ENCODE data around the gene SMIM17.
"Not testable (repeated sequence)": the region's sequence is repeated elsewhere in the genome, so short reads cannot be mapped to it uniquely, and the experiment has no call there.

The SMIM17 gene

GRCh38 chr19:56660381-56661107 is 17.6 kb downstream of the SMIM17 start:
- DNase-seq (ENCODE audit: low spot score), result no peak

- no peak for DNase-seq (ENCODE audit: low spot score)
These were observed 18.3 kb downstream of the SMIM17 start for GRCh38 chr19:56661248-56661647.

GRCh38 chr19:56663931-56664500 is 21.1 kb downstream of the SMIM17 start:
- DNase-seq (ENCODE audit: low spot score), result no peak

GRCh38 chr19:56664511-56664910 is 21.6 kb downstream of the SMIM17 start:
- no peak for DNase-seq (ENCODE audit: low spot score)

GRCh38 chr19:56667311-56667870 is 24.4 kb downstream of the SMIM17 start:
- no peak for DNase-seq (ENCODE audit: low spot score)

GRCh38 chr19:56668676-56669075 is 25.7 kb downstream of the SMIM17 start:
- no peak for DNase-seq (ENCODE audit: low spot score)

- no peak for DNase-seq (ENCODE audit: low spot score)
These were observed 27.5 kb downstream of the SMIM17 start for GRCh38 chr19:56670401-56670960.

GRCh38 chr19:56670961-56671612 is 28.1 kb downstream of the SMIM17 start:
- DNase-seq (ENCODE audit: low spot score), result no peak

- no peak for DNase-seq (ENCODE audit: low spot score)
These were observed 28.6 kb downstream of the SMIM17 start, which contains the start of gene ZNF835 for GRCh38 chr19:56671613-56671994. Gene ZNF835, minus strand, starts transcription at chr19:56671757. Its CDS starts 6,559 bp downstream, at chr19:56665198.

GRCh38 chr19:56672610-56673009 is 29.7 kb downstream of the SMIM17 start:
- not testable (repeated sequence) for DNase-seq (ENCODE audit: low spot score)

- DNase-seq (ENCODE audit: low spot score), result no peak
These were observed 35.2 kb downstream of the SMIM17 start for GRCh38 chr19:56678205-56678604.

GRCh38 chr19:56681702-56682101 is 38.7 kb downstream of the SMIM17 start:
- no peak for DNase-seq (ENCODE audit: low spot score)

- no peak for DNase-seq (ENCODE audit: low spot score)
These were observed 40.2 kb downstream of the SMIM17 start for GRCh38 chr19:56683116-56683515.

- no peak for DNase-seq (ENCODE audit: low spot score)
These were observed 44.1 kb downstream of the SMIM17 start for GRCh38 chr19:56687031-56687430.

GRCh38 chr19:56689198-56689597 is 46.2 kb downstream of the SMIM17 start:
- no peak for DNase-seq (ENCODE audit: low spot score)

GRCh38 chr19:56690670-56691069 is 47.7 kb downstream of the SMIM17 start:
- DNase-seq (ENCODE audit: low spot score), result no peak

GRCh38 chr19:56692206-56692895 is 49.4 kb downstream of the SMIM17 start:
- no peak for DNase-seq (ENCODE audit: low spot score)

GRCh38 chr19:56699552-56699951 is 56.6 kb downstream of the SMIM17 start:
- DNase-seq (ENCODE audit: low spot score), result no peak

GRCh38 chr19:56701895-56702294 is 58.9 kb downstream of the SMIM17 start:
- no peak for DNase-seq (ENCODE audit: low spot score)

- DNase-seq (ENCODE audit: low spot score), result no peak
These were observed 63.0 kb downstream of the SMIM17 start for GRCh38 chr19:56705939-56706338.

All from NAMALWA (cell line).